Thyroid gland (tissue), 4 donors: Measurements from ENCODE around the gene GALNT10.

Experiments
- CTCF ChIP-seq, 6 experiments: fragments of 200-600 bp in 3 of 6; fragments of 450-650 bp in 3 of 6; sonication (generic) in 3 of 6; IDR thresholded peaks; one replicate each; pipeline ENCODE4 v1.5.1; 2016 to 2019; ENCODE audit warnings: antibody characterized with exemption in 6 of 6, mild to moderate bottlenecking in 2 of 6, inconsistent platforms in 1 of 6, moderate library complexity in 1 of 6
- POLR2A ChIP-seq, 2 donors: fragments of 450-650 bp; IDR thresholded peaks; one replicate each; pipeline ENCODE4 v1.6.1; 2017; ENCODE audit warnings: antibody characterized with exemption in 2 of 2, mild to moderate bottlenecking in 2 of 2, moderate library complexity in 1 of 2

GRCh38 chr5:154312576-154312975 is 122.0 kb downstream of the GALNT10 start:
- TF ChIP-seq CTCF (IDR thresholded peaks at IDR 0.05) (no peak), POLR2A (IDR thresholded peaks at IDR 0.05) (no peak)
